Measurements from ENCODE around the gene TMEM248. TPM values are rescaled to one million over a fixed set of nuclear protein-coding genes. Genes with fewer than 3 reads are reported as not detected.

The TMEM248 gene
- total RNA-seq, 2 experiments from 2014 or later: 64.7 to 67.4 TPM

DNA sequence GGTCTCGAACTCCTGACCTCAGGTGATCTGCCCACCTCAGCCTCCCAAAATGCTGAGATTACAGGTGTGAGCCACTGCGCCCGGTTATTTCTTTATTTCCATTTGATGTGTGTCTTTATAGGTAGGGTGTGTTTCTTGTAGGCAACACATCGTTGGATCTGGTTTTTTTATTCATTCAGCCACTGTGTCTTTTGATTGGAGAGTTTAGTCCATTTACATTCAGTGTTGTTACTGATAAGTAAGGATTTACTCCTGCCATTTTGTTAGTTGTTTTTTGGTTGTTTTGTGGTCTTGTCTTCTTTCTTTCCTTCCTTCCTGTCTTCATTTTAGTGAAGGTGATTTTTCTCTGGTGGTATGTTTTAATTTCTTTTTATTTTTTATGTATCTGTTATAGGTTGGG is 16.9 kb downstream of the TMEM248 start:
- peak overlapping the region; percentile 49 for H3K27ac Mint-ChIP-seq
- intact Hi-C loops (cut with DNase I, micrococcal nuclease): no loop called here
- peaks cover 67% of the 10 kb centered on the region for H3K4me1 Mint-ChIP-seq (ENCODE audit: low read depth)
- CTCF ChIA-PET: no interaction called here
- POLR2A ChIA-PET: no interaction called here
- peaks cover 78% of the 10 kb centered on the region for H3K36me3 Mint-ChIP-seq (ENCODE audit: low read depth)
- DNase-seq (no peak), ATAC-seq (ENCODE audit: poor library complexity) (no peak)
- no peak overlapping the region for H3K4me3 ChIP-seq (ENCODE audit: low read length)
- peaks cover 4% of the 10 kb centered on the region for H3K9me3 Mint-ChIP-seq
- no peaks in the 10 kb centered on the region for H3K27me3 Mint-ChIP-seq
- H3K4me3 Mint-ChIP-seq: no peak overlapping the region
- H3K4me1 ChIP-seq (ENCODE audit: insufficient read depth, low read length): peaks cover 20% of the 10 kb centered on the region
- TF ChIP-seq, protein P1, sequence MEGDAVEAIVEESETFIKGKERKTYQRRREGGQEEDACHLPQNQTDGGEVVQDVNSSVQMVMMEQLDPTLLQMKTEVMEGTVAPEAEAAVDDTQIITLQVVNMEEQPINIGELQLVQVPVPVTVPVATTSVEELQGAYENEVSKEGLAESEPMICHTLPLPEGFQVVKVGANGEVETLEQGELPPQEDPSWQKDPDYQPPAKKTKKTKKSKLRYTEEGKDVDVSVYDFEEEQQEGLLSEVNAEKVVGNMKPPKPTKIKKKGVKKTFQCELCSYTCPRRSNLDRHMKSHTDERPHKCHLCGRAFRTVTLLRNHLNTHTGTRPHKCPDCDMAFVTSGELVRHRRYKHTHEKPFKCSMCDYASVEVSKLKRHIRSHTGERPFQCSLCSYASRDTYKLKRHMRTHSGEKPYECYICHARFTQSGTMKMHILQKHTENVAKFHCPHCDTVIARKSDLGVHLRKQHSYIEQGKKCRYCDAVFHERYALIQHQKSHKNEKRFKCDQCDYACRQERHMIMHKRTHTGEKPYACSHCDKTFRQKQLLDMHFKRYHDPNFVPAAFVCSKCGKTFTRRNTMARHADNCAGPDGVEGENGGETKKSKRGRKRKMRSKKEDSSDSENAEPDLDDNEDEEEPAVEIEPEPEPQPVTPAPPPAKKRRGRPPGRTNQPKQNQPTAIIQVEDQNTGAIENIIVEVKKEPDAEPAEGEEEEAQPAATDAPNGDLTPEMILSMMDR (IDR thresholded peaks at IDR 0.05): no peak
- no peak overlapping the region for H3K27ac ChIP-seq (ENCODE audit: low read depth in 1 of 2, low read length in 2 of 2)
- H3K36me3 ChIP-seq (ENCODE audit: insufficient read depth, low read length): peaks cover 33% of the 10 kb centered on the region
- H3K27me3 ChIP-seq (ENCODE audit: control insufficient read depth in 1 of 2, insufficient read depth in 2 of 2, low read length in 2 of 2): no peaks in the 10 kb centered on the region
- no peaks in the 10 kb centered on the region for H3K9me3 ChIP-seq (ENCODE audit: control insufficient read depth in 1 of 2, insufficient read depth in 1 of 2, low read length in 2 of 2)

DNA sequence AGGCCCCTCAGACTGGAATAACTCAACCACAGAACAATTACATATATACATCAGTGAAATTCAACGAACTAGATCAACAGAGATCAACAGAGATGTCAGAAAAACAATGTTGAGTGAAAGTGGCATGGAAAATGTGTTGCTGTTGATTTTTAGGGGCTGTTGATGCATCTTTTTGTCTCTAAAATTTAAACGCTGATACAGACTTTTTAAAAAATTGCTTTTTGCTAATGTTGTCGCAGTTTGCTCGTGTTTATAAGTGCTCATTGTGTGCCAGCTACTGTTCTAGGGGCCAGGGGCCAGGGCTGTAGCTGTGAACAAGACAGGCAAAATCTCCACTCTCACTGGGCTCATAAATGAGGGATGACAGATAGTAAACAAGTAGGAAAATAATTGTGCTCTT is 18.3 kb downstream of the TMEM248 start:
- H3K27me3 ChIP-seq (ENCODE audit: control insufficient read depth in 1 of 2, insufficient read depth in 2 of 2, low read length in 2 of 2): no peaks in the 10 kb centered on the region
- no peak overlapping the region for H3K4me3 Mint-ChIP-seq
- peaks cover 16% of the 10 kb centered on the region for H3K4me1 ChIP-seq (ENCODE audit: insufficient read depth, low read length)
- intact Hi-C loops (cut with DNase I, micrococcal nuclease): no loop called here
- peaks cover 4% of the 10 kb centered on the region for H3K9me3 Mint-ChIP-seq
- ChIA-PET POLR2A (no interaction called here), CTCF (no interaction called here)
- H3K27ac ChIP-seq (ENCODE audit: low read depth in 1 of 2, low read length in 2 of 2): no peak overlapping the region
- no peaks in the 10 kb centered on the region for H3K9me3 ChIP-seq (ENCODE audit: control insufficient read depth in 1 of 2, insufficient read depth in 1 of 2, low read length in 2 of 2)
- no peak overlapping the region for H3K27ac Mint-ChIP-seq
- peaks cover 43% of the 10 kb centered on the region for H3K36me3 ChIP-seq (ENCODE audit: insufficient read depth, low read length)
- DNase-seq (no peak), ATAC-seq (ENCODE audit: poor library complexity) (no peak)
- TF ChIP-seq, protein P1 (IDR thresholded peaks at IDR 0.05): no peak
- H3K36me3 Mint-ChIP-seq (ENCODE audit: low read depth): peaks cover 83% of the 10 kb centered on the region
- no peaks in the 10 kb centered on the region for H3K27me3 Mint-ChIP-seq
- peaks cover 57% of the 10 kb centered on the region for H3K4me1 Mint-ChIP-seq (ENCODE audit: low read depth)
- no peak overlapping the region for H3K4me3 ChIP-seq (ENCODE audit: low read length)

DNA sequence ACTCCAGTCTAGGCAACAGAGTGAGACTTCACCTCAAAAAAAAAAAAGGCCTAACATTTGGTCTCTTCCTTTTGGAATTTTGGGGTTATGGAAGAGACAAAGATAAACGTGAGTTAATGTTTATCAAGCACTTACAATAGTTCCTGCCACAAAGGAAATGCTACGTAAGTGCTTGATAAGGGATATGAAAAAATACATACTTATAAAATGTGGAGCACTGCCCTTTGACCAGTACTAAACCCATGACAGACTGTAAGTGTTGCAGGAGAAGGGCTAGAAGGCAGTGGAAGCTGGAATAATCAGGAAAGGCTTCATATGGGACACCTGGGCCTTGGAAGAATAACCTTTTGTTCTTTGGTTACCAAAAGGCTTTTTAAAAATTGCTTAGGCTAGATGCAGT is 25.5 kb downstream of the TMEM248 start:
- no peak overlapping the region for H3K4me3 ChIP-seq (ENCODE audit: low read length)
- ChIA-PET CTCF (no interaction called here), POLR2A (no interaction called here)
- no peaks in the 10 kb centered on the region for H3K9me3 ChIP-seq (ENCODE audit: control insufficient read depth in 1 of 2, insufficient read depth in 1 of 2, low read length in 2 of 2)
- H3K27ac Mint-ChIP-seq: no peak overlapping the region
- no peaks in the 10 kb centered on the region for H3K27me3 ChIP-seq (ENCODE audit: control insufficient read depth in 1 of 2, insufficient read depth in 2 of 2, low read length in 2 of 2)
- H3K27ac ChIP-seq (ENCODE audit: low read depth in 1 of 2, low read length in 2 of 2): no peak overlapping the region
- no peaks in the 10 kb centered on the region for H3K4me1 Mint-ChIP-seq (ENCODE audit: low read depth)
- no peaks in the 10 kb centered on the region for H3K9me3 Mint-ChIP-seq
- no peak overlapping the region for H3K4me3 Mint-ChIP-seq
- TF ChIP-seq, protein P1 (IDR thresholded peaks at IDR 0.05): no peak
- DNase-seq (no peak), ATAC-seq (ENCODE audit: poor library complexity) (no peak)
- H3K27me3 Mint-ChIP-seq: no peaks in the 10 kb centered on the region
- peaks cover 92% of the 10 kb centered on the region for H3K36me3 ChIP-seq (ENCODE audit: insufficient read depth, low read length)
- intact Hi-C loops (cut with DNase I, micrococcal nuclease): no loop called here
- no peaks in the 10 kb centered on the region for H3K4me1 ChIP-seq (ENCODE audit: insufficient read depth, low read length)
- peaks cover 87% of the 10 kb centered on the region for H3K36me3 Mint-ChIP-seq (ENCODE audit: low read depth)

All from CD4-positive, alpha-beta T cell (primary cell).